OCI-M1 (cell line): ENCODE data around the gene NABP2.

Experiments used
- DNase-seq: peaks from one replicate; lab custom pipeline; 2025; lab: John Stamatoyannopoulos, UW

The NABP2 gene

GRCh38 chr12:56213878-56214277 is 10.3 kb upstream of the NABP2 start:
- no peak for DNase-seq

- no peak for DNase-seq
Observed at GRCh38 chr12:56216461-56216860, 7.7 kb upstream of the NABP2 start.

- no peak for DNase-seq
Observed at GRCh38 chr12:56219840-56220239, 4.3 kb upstream of the NABP2 start.

GRCh38 chr12:56220611-56221231 is 3.4 kb upstream of the NABP2 start:
- DNase-seq = peak; percentile 81

GRCh38 chr12:56221232-56221756 is 2.8 kb upstream of the NABP2 start:
- peak; percentile 58 for DNase-seq

- DNase-seq = peak; percentile 98
Observed at GRCh38 chr12:56221757-56222530, 2.2 kb upstream of the NABP2 start, which contains the start of gene RNF41. Gene RNF41, minus strand, starts transcription at chr12:56221922. Its CDS starts 7,875 bp downstream, at chr12:56214047.

GRCh38 chr12:56222531-56222895 is 1.6 kb upstream of the NABP2 start:
- no peak for DNase-seq

- no peak for DNase-seq
Observed at GRCh38 chr12:56223571-56224101, 506 bp upstream of the NABP2 start.

GRCh38 chr12:56224954-56225353 is 812 bp downstream of the NABP2 start:
- DNase-seq = no peak

- no peak for DNase-seq
Observed at GRCh38 chr12:56229082-56229481, 4.9 kb downstream of the NABP2 start.

GRCh38 chr12:56229916-56230431 is 5.8 kb downstream of the NABP2 start, which contains the start of gene SLC39A5:
Gene SLC39A5, plus strand, starts transcription at chr12:56230051. Its CDS starts 1,224 bp downstream, at chr12:56231275.
- DNase-seq = no peak

- DNase-seq = no peak
Observed at GRCh38 chr12:56230432-56231183, 6.5 kb downstream of the NABP2 start.

GRCh38 chr12:56231184-56231582 is 7.0 kb downstream of the NABP2 start:
- no peak for DNase-seq

GRCh38 chr12:56234746-56235436 is 10.7 kb downstream of the NABP2 start:
- no peak for DNase-seq

GRCh38 chr12:56236091-56236490 is 11.9 kb downstream of the NABP2 start:
- no peak for DNase-seq

GRCh38 chr12:56236985-56237384 is 12.8 kb downstream of the NABP2 start:
- DNase-seq = no peak

- no peak for DNase-seq
Observed at GRCh38 chr12:56237552-56237951, 13.4 kb downstream of the NABP2 start.

- peak; percentile 81 for DNase-seq
Observed at GRCh38 chr12:56241424-56242303, 17.5 kb downstream of the NABP2 start.

- no peak for DNase-seq
Observed at GRCh38 chr12:56242986-56243385, 18.8 kb downstream of the NABP2 start.

- DNase-seq = peak; percentile 91
Observed at GRCh38 chr12:56243731-56244181, 19.6 kb downstream of the NABP2 start.
